NT2/D1 (cell line): ENCODE data around the gene ATP1A1.

Experiments
- SUZ12 ChIP-seq: IDR thresholded peaks from 2 replicates; pipeline ENCODE4 v1.6.1; 2011; ENCODE audit not compliant: insufficient read length, insufficient read depth; ENCODE audit errors: extremely low read depth
- YY1 ChIP-seq: IDR thresholded peaks from 2 replicates; pipeline ENCODE4 v1.6.1; 2011; ENCODE audit not compliant: insufficient read length, insufficient read depth
- ZNF274 ChIP-seq: IDR thresholded peaks from 2 replicates; pipeline ENCODE4 v1.6.1; 2011; ENCODE audit warnings: mild to moderate bottlenecking, low read depth, low read length

- no peak for TF ChIP-seq YY1
- no peak for TF ChIP-seq ZNF274
- no peak for TF ChIP-seq SUZ12
These were observed 41.5 kb upstream of the ATP1A1 start for GRCh38 chr1:116331523-116331922.
